A673 (cell line): Measurements from ENCODE around the gene ZWILCH. TPM values are rescaled to one million over a fixed set of nuclear protein-coding genes. Genes with fewer than 3 reads are reported as not detected.
A peak's percentile ranks its signal among the peaks of the same experiment; 100 is the strongest.
"Not testable (repeated sequence)": the region's sequence is repeated elsewhere in the genome, so short reads cannot be mapped to it uniquely, and the experiment has no call there.

Source experiments
- Bru-seq: library from RNA; stranded (reverse); fragments of 400-500 nt; gene quantifications from one replicate; lab custom pipeline; 2021; lab: Mats Ljungman, UMichigan
- BruChase-seq, 2 experiments: library from RNA; stranded (reverse); fragments of 400-500 nt; gene quantifications; one replicate each; lab custom pipeline; 2021; lab: Mats Ljungman, UMichigan
- BruUV-seq: library from RNA; stranded (reverse); fragments of 400-500 nt; replicated peaks from 2 replicates; lab custom pipeline; 2021; lab: Mats Ljungman, UMichigan
- CTCF ChIA-PET: fragments of 300-600 bp; sonication (Branson Sonifier 250); formaldehyde crosslinking; loops from one replicate; lab custom pipeline; 2022; ENCODE audit warnings: antibody characterized with exemption; lab: Charles Lee
- POLR2A ChIA-PET: fragments of 300-600 bp; sonication (Branson Sonifier 250); formaldehyde crosslinking; loops from one replicate; lab custom pipeline; 2022; ENCODE audit warnings: antibody characterized with exemption; ENCODE audit not compliant: low non-redundant PET; lab: Charles Lee
- DNase-seq: peaks from one replicate; pipeline ENCODE4 v3.0.0-alpha.2; 2015; ENCODE audit warnings: low spot score
- H3K27ac ChIP-seq: fragments of 200-600 bp; sonication (generic); 2 replicates; pipeline ENCODE4 v1.5.1; 2016; ENCODE audit warnings: mixed run types, low read depth, mild to moderate bottlenecking, mixed read lengths, antibody characterized with exemption, low read length; ENCODE audit not compliant: poor library complexity, severe bottlenecking
- H3K27me3 ChIP-seq: fragments of 200-600 bp; sonication (generic); replicated peaks from 2 replicates; pipeline ENCODE4 v1.6.1; 2017; ENCODE audit warnings: mixed run types, low read depth, mild to moderate bottlenecking, mixed read lengths, antibody characterized with exemption, low read length; ENCODE audit not compliant: insufficient read depth, poor library complexity
- H3K36me3 ChIP-seq: fragments of 200-600 bp; sonication (generic); 2 replicates; pipeline ENCODE4 v1.6.1; 2016; ENCODE audit warnings: mixed run types, mild to moderate bottlenecking, mixed read lengths, antibody characterized with exemption, low read length; ENCODE audit not compliant: insufficient read depth, poor library complexity, severe bottlenecking
- H3K4me1 ChIP-seq: fragments of 200-600 bp; sonication (generic); 2 replicates; pipeline ENCODE4 v1.6.1; 2017; ENCODE audit warnings: mixed run types, mild to moderate bottlenecking, mixed read lengths, antibody characterized with exemption, low read length; ENCODE audit not compliant: insufficient read depth, poor library complexity, severe bottlenecking
- H3K4me3 ChIP-seq: fragments of 200-600 bp; sonication (generic); 2 replicates; pipeline ENCODE4 v1.5.1; 2016; ENCODE audit warnings: low read depth, mixed run types, mild to moderate bottlenecking, mixed read lengths, low read length; ENCODE audit not compliant: poor library complexity, severe bottlenecking
- H3K9me3 ChIP-seq: fragments of 200-600 bp; sonication (generic); 2 replicates; pipeline ENCODE4 v1.6.1; 2016; ENCODE audit warnings: mixed run types, low read depth, mild to moderate bottlenecking, mixed read lengths, antibody characterized with exemption, low read length; ENCODE audit not compliant: poor library complexity, severe bottlenecking
- CTCF ChIP-seq: fragments of 300-800, 200-600 bp; sonication (generic); conservative IDR thresholded peaks from 2 replicates; pipeline ENCODE4 v1.5.1; 2017; ENCODE audit warnings: low read depth, mild to moderate bottlenecking, antibody characterized with exemption, low read length, moderate library complexity, mixed read lengths
- EZH2 ChIP-seq: fragments of 200-600 bp; sonication (generic); IDR thresholded peaks from 2 replicates; pipeline ENCODE4 v1.6.1; 2017; ENCODE audit warnings: borderline replicate concordance, low read depth, mild to moderate bottlenecking, mixed read lengths, antibody characterized with exemption, low read length; ENCODE audit not compliant: poor library complexity, severe bottlenecking
- intact Hi-C: fragments of 100-400 bp; cut with micrococcal nuclease; formaldehyde crosslinking; loops from one replicate; pipeline ENCODE4 v1.10.0; 2022; ENCODE audit not compliant: unreplicated experiment
- long read RNA-seq: library from polyadenylated mRNA; stranded (forward); transcript quantifications from one replicate; pipeline ENCODE4 v2.0.0, GENCODE V29; 2022
- total RNA-seq: library from RNA; stranded (reverse); gene quantifications from 2 replicates; pipeline ENCODE4 v1.2.3, GENCODE V29; 2021

Gene ZWILCH
- 32.4 and 36.3 TPM in 2 replicates for total RNA-seq
- Bru-seq, nascent RNA = percentile 68 among the genes with signal in this experiment
- percentile 71 among the genes with signal in this experiment for BruChase-seq, experiment 1, labeled RNA remaining after a 2-hour chase
- percentile 76 among the genes with signal in this experiment for BruChase-seq, experiment 2, labeled RNA remaining after a 6-hour chase
- long read RNA-seq, transcript ZWILCH-201 (19 exons, 3,960 nt) = major isoform, 95 of 123 reads
- long read RNA-seq, transcript ZWILCH-202 (19 exons, 3,256 nt) = minor isoform, 7 of 123 reads
- long read RNA-seq, partial matches to known transcripts = 3 of 123 reads
- long read RNA-seq, other reads (novel, unspliced or antisense) = 15 of 123 reads

GRCh38 chr15:66504563-66505429, at the start of gene ZWILCH, which contains the start of gene RPL4:
ZWILCH (plus strand) TSS chr15:66505326; CDS start chr15:66505339, 13 bp downstream.
RPL4 (minus strand) TSS chr15:66504855; CDS start chr15:66504790, 65 bp downstream.
- Histone ChIP-seq H3K4me1 (peaks cover 10% of the 10 kb centered on the region), H3K27ac (peak within 1 kb of the TSS; percentile 93), H3K36me3 (peaks cover 49% of the 10 kb centered on the region), H3K27me3 (no peaks in the 10 kb centered on the region), H3K4me3 (peak within 1 kb of the TSS; percentile 72), H3K9me3 (no peaks in the 10 kb centered on the region)
- TF ChIP-seq CTCF = no peak
- no peak for TF ChIP-seq EZH2
- intact Hi-C loops = no loop called here
- CTCF ChIA-PET = interaction anchor here (0.5 kb wide), 1 partner anchor 62 kb away, joined by 4 read pairs; no protein-coding TSS in a partner anchor
- POLR2A ChIA-PET = interaction anchor here (0.6 kb wide), 1 partner anchor 67 kb away, joined by 3 read pairs; no protein-coding TSS in a partner anchor
- BruUV-seq = no TSS peak
- DNase-seq = peak; percentile 86

GRCh38 chr15:66456211-66456610, 48.9 kb upstream of the ZWILCH start:
- BruUV-seq = no TSS peak
- CTCF ChIA-PET = no interaction called here
- Histone ChIP-seq H3K27ac (no peak overlapping the region), H3K4me3 (no peak overlapping the region), H3K27me3 (no peaks in the 10 kb centered on the region), H3K9me3 (no peaks in the 10 kb centered on the region), H3K36me3 (no peaks in the 10 kb centered on the region), H3K4me1 (no peaks in the 10 kb centered on the region)
- no peak for DNase-seq
- POLR2A ChIA-PET = no interaction called here
- no peak for TF ChIP-seq EZH2
- TF ChIP-seq CTCF = no peak
- intact Hi-C loops = no loop called here

- intact Hi-C loops = no loop called here
- TF ChIP-seq CTCF (no peak), EZH2 (no peak)
Measured at GRCh38 chr15:66459818-66460615, 45.1 kb upstream of the ZWILCH start.

GRCh38 chr15:66461294-66461693, 43.8 kb upstream of the ZWILCH start:
- POLR2A ChIA-PET, H3K27ac ChIP-seq, DNase-seq, H3K27me3 ChIP-seq, BruUV-seq, H3K4me1 ChIP-seq, H3K4me3 ChIP-seq, H3K36me3 ChIP-seq, H3K9me3 ChIP-seq, intact Hi-C loops: not testable (repeated sequence)
- CTCF ChIA-PET = interaction anchor here (0.6 kb wide), 1 partner anchor 28 kb away, joined by 4 read pairs; no protein-coding TSS in a partner anchor

More at GRCh38 chr15:66459818-66460615, 45.1 kb upstream of the ZWILCH start:
- no peaks in the 10 kb centered on the region for H3K9me3 ChIP-seq
- no peak for DNase-seq
- no TSS peak for BruUV-seq
- no peaks in the 10 kb centered on the region for H3K36me3 ChIP-seq
- CTCF ChIA-PET = no interaction called here
- POLR2A ChIA-PET = no interaction called here
- no peaks in the 10 kb centered on the region for H3K4me1 ChIP-seq
- H3K4me3 ChIP-seq = no peak overlapping the region
- H3K27me3 ChIP-seq = no peaks in the 10 kb centered on the region
- no peak overlapping the region for H3K27ac ChIP-seq
